ENCODE data around the gene MBOAT2. TPM values are rescaled to one million over a fixed set of nuclear protein-coding genes. Genes with fewer than 3 reads are reported as not detected.
"Not testable (repeated sequence)": the region's sequence is repeated elsewhere in the genome, so short reads cannot be mapped to it uniquely, and the experiment has no call there.

MBOAT2 gene
- total RNA-seq, 1 donor from 2014 or later: 48.5 TPM

DNA sequence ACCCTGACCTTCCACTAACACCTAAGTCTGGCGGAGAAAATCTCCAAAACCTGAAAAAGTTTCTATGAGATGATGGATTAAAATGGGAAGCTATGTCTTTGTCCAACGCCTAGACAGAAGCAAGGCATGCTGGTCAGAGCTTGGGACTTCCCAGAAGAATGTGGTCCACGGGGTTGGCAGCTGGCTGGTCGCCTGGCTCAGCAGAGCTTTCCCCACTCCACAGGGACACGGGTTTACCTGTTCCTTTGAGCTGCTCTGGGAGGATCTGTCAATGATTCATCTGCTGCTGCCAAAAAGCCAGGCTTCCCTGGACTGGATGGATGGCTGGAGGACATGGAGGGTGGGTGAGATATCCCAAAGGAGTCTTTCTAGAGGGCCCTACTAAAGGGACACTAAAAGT, 10.8 kb downstream of the MBOAT2 start:
- DNase-seq: no peak

DNA sequence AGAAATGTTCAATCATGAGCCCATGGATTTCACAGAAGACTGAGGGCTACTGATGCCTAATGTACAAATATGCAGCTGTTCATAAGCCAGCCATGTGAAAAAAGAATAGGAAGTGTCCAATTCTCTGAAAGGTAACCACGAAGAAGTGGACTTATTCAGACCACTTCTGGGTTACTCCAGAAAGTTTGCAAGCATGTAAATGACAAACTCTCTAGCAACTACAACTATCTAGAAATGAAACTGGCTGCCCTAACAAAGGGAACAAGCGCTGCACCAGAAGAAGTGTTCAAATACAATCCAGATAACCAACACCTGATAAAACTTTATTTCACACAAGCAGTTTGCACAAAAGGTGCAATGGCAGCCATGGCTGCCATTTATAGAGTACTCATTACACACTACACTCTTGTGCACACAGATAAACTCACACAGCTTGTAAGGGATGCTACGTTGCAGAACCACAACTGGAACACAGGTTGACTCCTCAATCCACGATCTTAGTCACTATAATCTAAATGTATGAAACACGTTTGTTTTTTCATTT, 13.9 kb downstream of the MBOAT2 start:
- no peak for DNase-seq

DNA sequence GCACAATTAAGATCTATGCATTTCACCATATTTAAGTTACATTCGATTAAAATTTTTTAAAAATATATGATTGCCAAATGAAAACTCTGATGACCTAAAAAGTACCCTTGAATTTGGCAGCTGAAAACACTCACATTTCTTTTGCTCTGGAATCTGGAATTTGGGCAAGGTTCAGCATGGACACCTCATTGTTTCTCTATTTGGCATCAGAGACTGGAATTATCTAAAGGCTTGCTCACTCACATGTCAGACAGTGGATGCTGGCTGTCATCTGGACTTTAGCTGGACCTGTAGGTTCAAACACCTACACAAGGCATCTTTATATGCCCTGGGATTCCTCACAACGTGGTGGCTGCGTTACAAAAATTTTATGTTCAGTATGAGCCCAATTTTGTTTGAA, 16.1 kb downstream of the MBOAT2 start:
- no peak for DNase-seq

DNA sequence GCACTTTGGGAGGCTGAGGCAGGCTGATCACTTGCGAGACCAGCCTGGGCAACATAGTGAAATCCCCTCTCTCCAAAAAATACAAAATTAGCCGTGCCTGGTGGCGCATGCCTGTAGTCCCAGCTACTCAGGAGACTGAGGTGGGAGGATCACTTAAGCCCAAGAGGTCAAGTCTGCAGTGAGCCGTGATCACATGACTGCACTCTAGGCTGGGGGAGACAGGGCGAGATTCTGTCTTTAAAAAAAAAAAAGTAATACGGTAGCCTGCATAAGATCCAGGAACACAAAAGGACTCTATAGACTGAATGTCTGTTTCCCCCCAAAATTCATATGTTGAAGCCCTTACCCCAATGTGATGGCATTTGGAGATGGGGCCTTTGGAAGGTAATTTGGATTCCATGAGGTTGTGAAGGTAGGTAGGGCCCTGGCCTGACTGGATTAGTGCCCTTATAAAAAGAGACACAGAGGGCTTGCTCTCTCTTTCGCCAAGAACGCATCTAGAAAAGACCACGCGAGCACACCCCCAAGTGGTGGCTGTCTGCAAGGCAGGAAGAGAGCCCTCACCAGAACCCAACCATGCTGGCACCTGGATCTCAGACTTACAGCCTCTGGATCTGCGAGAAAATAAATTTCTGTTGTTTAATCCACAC, 17.0 kb downstream of the MBOAT2 start:
- DNase-seq: no peak

DNA sequence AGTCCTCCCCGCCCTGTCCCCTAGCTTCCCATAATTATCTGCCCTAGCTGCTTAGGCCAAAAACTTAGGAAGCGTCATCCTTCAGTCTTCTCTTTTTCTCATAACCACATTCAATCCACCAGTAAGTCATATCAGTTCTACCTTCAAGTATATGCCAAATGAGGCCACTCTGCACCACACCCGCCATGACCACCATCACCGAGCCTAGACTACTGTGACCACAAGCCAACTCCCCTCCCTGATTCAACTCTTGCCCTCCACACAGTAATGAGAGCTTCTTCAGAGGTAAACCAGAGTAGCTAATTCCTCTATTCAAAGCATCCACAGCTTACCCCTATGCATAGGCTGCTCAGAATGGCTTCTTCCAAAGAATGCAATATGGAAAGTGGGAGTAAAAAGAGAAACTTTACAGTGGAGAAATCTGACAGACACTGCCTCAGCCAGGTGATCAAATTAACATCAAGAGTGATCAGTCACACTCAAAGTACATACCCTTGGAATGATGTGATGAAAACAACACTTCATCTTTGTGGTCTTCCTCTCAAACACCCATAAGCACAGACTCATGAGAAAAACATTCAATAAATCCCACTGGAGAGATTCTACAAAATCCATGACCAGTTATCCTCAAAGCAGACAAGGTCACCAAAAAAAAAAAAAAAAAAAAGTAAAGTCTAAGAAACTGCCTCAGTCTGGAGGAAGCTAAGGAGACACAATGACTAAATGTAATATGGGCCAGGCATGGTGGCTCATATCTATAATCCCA, 17.7 kb downstream of the MBOAT2 start:
- DNase-seq: no peak

DNA sequence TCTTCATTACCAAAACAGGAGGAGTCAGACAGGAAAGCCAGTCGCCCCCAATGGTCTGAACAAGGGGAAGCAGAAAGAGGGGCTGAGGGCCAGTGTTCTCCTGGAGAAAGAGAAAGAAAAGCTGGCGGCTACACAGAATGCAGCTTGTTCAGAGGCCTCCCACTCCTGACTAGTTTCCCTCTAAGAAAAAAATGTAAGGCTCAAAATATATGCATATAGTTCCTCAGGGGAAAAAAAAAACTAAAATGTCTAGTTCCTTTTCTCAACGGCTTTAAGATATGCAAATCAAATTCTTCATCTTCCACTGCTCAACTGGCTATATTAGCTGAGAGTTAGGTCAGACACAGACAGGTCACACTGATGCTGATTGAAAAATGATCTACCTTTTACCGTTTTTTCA, 18.6 kb downstream of the MBOAT2 start:
- no peak for DNase-seq

DNA sequence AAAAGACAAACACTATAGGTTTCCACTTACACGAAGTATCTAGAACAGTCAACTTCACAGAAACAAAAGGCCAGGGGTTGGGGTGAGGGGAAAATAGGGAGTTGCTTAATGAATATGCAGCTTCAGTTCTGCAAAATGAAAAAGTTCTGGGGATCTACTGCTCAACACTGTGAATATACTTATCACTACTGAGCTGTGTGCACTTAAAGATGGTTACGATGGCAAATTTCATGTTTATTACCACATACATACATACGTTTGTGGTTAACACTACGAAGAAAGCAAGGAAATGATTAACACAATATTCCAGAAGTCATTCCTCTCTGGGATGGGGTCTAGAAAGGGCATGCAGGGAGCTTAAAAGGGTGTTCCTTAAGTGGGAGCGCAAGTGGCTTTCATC, 19.3 kb downstream of the MBOAT2 start:
- DNase-seq: no peak

DNA sequence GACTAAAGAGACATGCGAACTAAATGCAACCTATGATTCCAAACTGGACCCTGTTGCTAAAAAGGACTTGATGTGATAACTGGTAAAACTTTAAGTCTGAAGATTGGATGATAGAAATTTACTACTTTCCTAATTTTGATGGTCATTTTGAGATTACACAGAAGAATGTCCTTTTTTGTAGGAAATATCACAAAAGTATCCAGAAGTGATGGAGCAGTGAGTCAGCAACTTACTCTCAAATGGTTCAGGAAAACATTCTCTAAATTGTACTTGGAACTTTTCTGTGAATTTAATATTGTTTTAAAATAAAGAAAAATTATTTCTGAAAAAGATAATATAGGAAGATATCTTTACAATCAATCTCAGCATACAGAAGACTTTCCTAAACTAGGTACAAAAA, 19.9 kb downstream of the MBOAT2 start:
- no peak for DNase-seq

DNA sequence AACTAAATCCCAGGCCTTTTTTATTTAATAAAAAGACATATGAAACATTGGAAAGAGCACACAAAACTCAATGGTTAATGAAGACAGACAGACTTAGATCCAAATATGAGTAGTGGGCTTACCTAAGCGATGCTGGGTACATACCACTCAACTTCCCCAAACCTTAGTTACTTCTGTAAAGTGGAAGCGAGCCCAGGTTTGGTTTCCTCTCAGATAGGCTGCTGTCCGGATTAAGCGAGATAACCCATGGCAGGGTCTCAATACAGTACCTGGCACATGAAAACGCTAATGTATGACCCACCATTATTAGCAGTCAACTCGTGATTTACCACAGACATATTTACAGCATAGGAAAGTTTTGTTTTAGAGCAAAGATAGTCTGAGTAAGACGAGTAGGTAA, 21.6 kb downstream of the MBOAT2 start:
- DNase-seq: no peak

DNA sequence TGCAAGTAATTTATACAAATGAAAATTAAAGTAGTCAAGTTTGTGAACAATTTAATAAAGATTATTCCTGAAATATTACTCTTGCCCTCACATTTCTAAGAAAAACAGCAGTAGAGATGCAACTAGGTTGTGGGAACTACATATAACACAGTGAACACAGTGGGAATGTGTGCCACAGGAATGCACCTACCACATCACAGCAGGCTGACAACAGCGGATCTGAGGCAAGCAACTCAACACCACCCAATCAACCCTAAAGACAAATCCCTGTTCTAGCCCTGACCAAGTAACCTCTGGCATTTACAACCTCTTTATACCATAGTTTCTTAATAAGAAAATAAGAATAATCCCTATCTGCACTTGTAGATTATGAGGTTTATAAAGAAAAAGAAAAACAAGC, 23.4 kb downstream of the MBOAT2 start:
- DNase-seq: no peak

DNA sequence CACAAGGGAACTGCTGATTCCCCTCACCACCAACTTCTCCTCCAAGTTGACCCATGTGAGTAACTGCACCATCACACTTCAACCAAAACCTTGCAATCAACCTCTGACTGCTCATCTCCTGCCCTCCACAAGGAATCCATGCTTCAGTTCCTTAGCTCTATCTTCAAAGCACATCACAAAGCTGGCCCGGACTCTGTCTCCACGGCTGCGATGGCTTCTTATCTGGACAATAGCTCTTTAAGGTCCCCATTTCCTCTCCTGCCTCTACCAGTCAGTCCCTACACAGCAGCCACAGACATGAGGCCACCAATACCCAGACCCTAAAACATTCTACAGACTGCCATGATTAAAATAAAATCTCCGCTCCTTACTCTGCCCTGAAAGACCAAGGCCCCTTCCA, 25.7 kb downstream of the MBOAT2 start:
- DNase-seq: no peak

DNA sequence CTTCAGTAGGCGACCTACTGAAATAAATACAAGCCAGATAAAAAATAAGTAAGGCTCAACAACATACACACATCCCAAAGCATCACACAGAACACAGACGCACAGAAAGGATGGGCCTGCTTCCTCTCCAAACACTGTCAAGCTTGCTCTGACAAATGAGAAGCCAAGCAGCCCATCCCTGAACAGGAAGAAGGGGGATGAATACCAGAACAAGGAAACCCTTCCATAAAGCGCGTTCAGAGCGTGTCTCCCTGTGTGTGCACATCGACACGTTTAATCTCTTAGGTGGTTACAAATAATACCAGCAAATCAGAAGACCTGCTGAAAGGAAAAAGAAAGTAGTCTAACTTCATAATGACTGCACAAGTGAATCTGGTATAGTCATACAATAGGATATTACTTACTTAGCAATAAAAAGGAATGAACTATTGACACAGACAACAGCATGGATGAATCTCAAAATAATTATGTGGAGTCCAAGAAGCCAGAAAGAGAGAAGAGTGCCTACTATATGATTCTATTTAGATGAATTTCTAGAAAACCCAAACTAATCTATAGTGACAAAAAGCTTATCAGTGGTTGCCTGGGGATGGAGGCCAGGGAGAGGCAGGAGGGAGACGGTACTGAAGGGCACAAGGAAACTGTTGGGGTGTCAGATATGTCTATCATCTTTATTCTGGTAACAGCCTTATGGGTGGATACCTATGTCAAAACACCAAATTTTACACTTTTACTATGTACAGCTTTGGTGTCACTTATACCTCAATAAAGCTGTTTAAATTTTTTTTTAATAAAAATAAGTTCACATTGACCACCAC, 26.8 kb downstream of the MBOAT2 start:
- DNase-seq: peak; percentile 61

DNA sequence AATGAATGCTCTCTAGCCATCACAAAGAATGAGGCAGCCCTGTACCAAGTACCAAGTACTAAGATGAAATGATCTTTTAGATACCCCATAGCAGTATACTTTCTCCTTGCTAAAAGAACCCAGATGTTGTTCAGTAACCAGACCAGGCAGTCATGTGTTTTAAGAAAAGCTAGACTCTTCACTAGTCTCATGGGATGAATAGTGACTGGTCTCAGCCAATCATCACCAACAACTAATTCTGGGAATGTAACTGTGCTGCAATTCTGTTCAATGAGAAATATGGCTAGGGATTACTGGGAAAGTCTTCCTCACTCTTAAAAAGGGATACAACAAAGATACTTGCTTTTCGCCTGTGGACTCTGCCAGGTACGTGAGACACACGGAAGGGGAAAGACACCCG, 29.5 kb downstream of the MBOAT2 start:
- no peak for DNase-seq

DNA sequence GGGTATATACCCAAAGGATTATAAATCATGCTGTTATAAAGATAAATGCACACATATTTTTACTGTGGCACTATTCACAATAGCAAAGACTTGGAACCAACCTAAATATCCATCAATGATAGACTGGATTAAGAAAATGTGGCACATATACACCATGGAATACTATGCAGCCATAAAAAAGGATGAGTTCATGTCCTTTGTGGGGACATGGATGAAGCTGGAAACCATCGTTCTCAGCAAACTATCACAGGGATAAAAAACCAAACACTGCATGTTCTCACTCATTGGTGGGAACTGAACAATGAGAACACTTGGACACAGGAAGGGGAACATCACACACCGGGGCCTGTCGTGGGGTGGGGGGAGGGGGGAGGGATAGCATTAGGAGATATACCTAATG, 30.5 kb downstream of the MBOAT2 start:
- not testable (repeated sequence) for DNase-seq

DNA sequence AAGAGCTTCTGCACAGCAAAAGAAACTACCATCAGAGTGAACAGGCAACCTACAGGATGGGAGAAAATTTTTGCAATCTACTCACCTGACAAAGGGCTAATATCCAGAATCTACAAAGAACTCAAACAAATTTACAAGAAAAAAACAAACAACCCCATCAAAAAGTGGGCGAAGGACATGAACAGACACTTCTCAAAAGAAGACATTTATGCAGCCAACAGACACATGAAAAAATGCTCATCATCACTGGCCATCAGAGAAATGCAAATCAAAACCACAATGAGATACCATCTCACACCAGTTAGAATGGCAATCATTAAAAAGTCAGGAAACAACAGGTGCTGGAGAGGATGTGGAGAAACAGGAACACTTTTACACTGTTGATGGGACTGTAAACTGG, 30.9 kb downstream of the MBOAT2 start:
- not testable (repeated sequence) for DNase-seq

DNA sequence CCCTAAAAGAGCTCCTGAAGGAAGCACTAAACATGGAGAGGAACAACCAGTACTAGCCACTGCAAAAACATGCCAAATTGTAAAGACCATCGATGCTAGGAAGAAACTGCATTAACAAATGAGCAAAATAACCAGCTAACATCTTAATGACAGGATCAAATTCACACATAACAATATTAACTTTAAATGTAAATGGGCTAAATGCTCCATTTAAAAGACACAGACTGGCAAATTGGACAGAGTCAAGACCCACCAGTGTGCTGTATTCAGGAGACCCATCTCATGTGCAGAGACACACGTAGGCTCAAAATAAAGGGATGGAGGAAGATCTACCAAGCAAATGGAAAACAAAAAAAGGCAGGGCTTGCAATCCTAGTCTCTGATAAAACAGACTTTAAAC, 34.1 kb downstream of the MBOAT2 start:
- DNase-seq: not testable (repeated sequence)

DNA sequence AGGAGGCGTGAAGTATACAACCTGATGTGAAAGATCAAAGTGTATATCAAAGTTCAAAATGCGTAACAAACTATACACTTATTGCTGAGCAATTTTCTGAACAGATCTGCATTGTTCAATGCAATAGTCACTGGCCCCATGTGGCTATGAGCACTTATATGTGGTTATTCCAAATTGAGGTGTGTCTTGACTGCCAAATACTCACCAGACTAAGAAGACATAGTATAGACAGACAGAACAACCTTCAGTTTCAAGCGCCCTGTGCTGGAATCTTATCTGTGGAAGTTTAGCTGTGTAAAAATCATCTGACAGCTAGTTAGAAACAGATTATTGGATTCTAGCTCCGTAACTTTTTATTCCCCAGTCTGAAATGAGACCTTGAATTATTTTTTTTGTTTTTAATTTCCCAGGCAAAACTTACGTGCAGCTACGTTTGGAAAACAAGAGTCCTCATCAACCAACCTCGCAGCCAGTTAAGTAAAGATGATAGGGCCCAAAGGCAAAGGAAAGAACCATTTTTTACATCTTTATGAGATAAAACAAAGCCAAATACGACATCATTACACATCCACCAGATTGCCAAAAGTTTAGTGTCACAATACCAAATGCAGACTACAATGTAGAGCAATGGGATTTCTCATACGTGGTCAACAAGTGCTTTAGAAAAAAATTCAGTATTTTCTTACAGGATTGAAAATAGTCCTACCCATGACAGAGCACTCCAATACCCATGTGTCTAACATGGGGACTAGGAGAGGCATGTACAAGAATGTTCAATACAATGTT, 37.2 kb downstream of the MBOAT2 start:
- DNase-seq: no peak

DNA sequence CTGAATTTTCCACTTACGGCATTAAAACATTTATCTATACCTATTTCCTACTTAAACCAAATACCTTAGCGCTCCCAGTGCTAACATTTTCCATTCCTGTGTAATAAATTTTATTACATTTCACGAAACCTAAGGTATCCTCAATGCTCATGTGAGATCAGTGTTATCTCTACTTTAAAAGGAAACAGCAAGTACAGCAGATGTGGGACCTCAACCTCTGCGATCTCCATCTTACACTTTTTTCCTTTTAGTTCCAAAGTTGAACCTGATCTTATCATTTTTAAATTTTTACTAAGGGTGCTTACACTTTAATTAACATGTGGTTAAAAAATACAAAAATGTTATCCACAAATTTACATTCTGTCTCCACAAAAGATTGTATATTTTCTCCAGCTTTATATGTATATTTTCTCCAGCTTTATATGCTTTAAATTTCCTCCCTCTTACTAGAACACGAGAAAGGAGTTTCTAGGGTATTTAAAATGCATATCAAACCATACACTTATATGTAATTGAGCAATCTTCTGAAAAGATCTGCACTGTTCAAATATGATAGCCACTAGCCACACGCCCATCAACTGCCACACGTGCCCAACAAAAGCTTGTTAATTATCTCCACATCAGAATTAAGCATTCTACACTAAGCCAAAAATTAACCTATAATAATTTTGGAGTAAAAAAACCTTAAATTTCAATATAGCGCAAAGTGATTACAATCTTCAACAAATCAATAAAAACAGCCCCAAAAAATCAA, 38.1 kb downstream of the MBOAT2 start:
- DNase-seq: no peak

DNA sequence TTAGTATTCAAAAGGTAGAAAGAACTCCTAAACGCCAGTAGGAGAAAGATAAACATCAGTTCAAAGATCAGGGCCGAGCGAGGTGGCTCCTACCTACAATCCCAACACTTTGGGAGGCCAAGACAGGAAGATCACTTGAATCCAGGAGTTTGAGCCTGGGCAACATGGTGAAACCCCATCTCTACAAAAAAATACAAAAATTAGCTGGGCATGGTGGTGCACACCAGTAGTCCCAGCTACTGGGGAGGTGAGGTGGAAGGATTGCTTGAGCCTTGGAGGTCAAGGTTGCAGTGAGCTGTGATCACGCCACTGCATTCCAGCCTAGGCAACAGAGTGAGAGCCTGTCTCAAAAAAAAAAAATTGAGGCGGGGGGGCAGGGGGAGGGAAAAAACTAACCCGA, 40.6 kb downstream of the MBOAT2 start:
- no peak for DNase-seq

DNA sequence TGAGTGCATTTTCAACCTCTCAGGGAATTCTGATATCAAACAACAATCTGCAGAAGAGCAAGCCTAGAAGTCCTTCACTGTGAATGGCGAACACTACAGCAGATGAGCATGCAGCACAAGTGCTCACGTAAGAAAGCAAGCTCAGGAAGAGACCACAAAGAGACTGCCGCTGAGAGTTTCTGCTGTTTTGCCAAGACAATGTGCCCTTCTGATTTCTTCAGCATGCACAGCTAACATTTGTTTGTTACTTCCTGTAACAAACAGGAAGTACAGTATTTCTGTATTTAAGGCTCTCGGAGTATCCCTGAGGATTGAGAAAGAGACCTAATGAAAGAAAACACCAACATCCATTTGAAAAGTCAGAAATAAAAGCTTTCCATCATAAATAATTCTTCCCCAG, 45.9 kb downstream of the MBOAT2 start:
- no peak for DNase-seq

DNA sequence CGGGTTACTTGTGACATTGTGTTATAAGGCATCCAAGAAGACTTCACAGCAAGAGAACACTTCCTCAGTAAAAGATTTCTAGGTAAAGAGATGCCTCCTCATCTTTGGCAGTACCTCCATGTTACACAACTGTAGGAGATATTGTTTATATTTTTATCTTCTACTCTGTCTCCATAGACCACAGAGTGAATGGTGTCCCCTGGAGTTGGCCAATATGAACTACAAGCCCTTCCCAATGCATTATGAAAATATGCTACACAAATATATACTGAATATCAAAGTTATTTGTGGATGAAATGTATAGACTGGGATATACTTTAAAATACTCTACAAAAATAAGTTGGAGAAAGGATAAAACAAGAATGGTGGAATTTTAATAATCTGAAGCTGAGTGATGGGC, 46.7 kb downstream of the MBOAT2 start:
- no peak for DNase-seq

All from tongue (tissue), 2 donors.